GM12891 (cell line): Measurements from ENCODE around the gene IFI35.
"Not testable (repeated sequence)": the region's sequence is repeated elsewhere in the genome, so short reads cannot be mapped to it uniquely, and the experiment has no call there.

ENCODE experiments used
- PAX5 ChIP-seq: IDR thresholded peaks from 2 replicates; pipeline ENCODE4 v1.6.1; 2011; ENCODE audit warnings: low read length, moderate library complexity, mild to moderate bottlenecking; ENCODE audit not compliant: insufficient read depth, severe bottlenecking
- POLR2A ChIP-seq: IDR thresholded peaks from 2 replicates; pipeline ENCODE4 v1.6.1; 2011; ENCODE audit warnings: low read depth, low read length, control low read depth
- POLR2AphosphoS5 ChIP-seq: IDR thresholded peaks from 2 replicates; pipeline ENCODE4 v1.6.1; 2011; ENCODE audit warnings: low read depth, low read length, control low read depth
- SPI1 ChIP-seq: IDR thresholded peaks from 2 replicates; pipeline ENCODE4 v1.6.1; 2011; ENCODE audit warnings: low read depth, low read length, control low read depth
- TAF1 ChIP-seq: IDR thresholded peaks from 2 replicates; pipeline ENCODE4 v1.6.1; 2011; ENCODE audit warnings: low read depth, low read length, control low read depth

- not testable (repeated sequence) for TF ChIP-seq POLR2AphosphoS5, POLR2A, TAF1, SPI1, PAX5
Observed at GRCh38 chr17:42973323-42973722, 33.3 kb upstream of the IFI35 start.
